ENCODE measurements around the gene ABCC1. TPM values are rescaled to one million over a fixed set of nuclear protein-coding genes. Genes with fewer than 3 reads are reported as not detected.

The ABCC1 gene
- total and polyA plus RNA-seq, 2 of the 8 experiments (the other 6 are each of a cell fraction or from before 2014, with no cell fraction given), result 42.6 to 66.8 TPM

GRCh38 chr16:15942931-15943690 is 6.3 kb upstream of the ABCC1 start:
- Histone ChIP-seq H2BK20ac (ENCODE audit: low read length) (no peak overlapping the region), H3K18ac (ENCODE audit: extremely low read depth, low read length) (no peak overlapping the region), H3K27ac (ENCODE audit: low read depth, low read length) (no peak overlapping the region), H3K14ac (ENCODE audit: insufficient read length) (no peak overlapping the region), H3K4me3 (ENCODE audit: extremely low read depth in 1 of 4, insufficient read depth in 2 of 4, low read depth in 3 of 4, low read length in 4 of 4) (no peak overlapping the region), H4K91ac (replicated peaks; ENCODE audit: insufficient read length, low read length) (no peak overlapping the region), H3K4ac (replicated peaks; ENCODE audit: insufficient read length, low read depth, low read length) (no peak overlapping the region), H3K56ac (replicated peaks; ENCODE audit: insufficient read length, low read depth, low read length) (no peak overlapping the region), H4K8ac (ENCODE audit: extremely low read depth, insufficient read depth, low read length) (no peak overlapping the region), H3K79me2 (ENCODE audit: control insufficient read depth in 1 of 2, insufficient read depth in 2 of 2, low read length in 2 of 2) (no peaks in the 10 kb centered on the region), H3K23ac (ENCODE audit: insufficient read length) (no peak overlapping the region), H3K23me2 (ENCODE audit: low read depth, low read length) (no peaks in the 10 kb centered on the region), H3K27me3 (replicated peaks in 1 of 4; ENCODE audit: control insufficient read depth in 3 of 4, extremely low read depth in 1 of 4, insufficient read depth in 3 of 4, low read length in 3 of 4) (no peaks in the 10 kb centered on the region), H2BK15ac (ENCODE audit: low read length) (no peak overlapping the region), H4K20me1 (replicated peaks in 1 of 2; ENCODE audit: control insufficient read depth in 1 of 2, insufficient read depth in 2 of 2, low read length in 2 of 2) (no peaks in the 10 kb centered on the region), H4K5ac (ENCODE audit: insufficient read length, low read depth, low read length) (no peak overlapping the region), H3K4me1 (replicated peaks in 1 of 4; ENCODE audit: control insufficient read depth in 3 of 4, insufficient read depth in 4 of 4, low read length in 3 of 4) (no peaks in the 10 kb centered on the region), H2BK5ac (ENCODE audit: low read depth, low read length) (no peak overlapping the region), H2BK12ac (ENCODE audit: low read depth, low read length) (no peak overlapping the region), H3K79me1 (ENCODE audit: low read depth, low read length) (no peaks in the 10 kb centered on the region), H3K9me3 (ENCODE audit: insufficient read depth in 2 of 2, low read depth in 1 of 2, low read length in 1 of 2) (no peaks in the 10 kb centered on the region), H2BK120ac (replicated peaks; ENCODE audit: low read depth, low read length) (no peak overlapping the region), H2AK5ac (ENCODE audit: low read depth, low read length) (no peak overlapping the region), H3K36me3 (ENCODE audit: control insufficient read depth in 2 of 4, insufficient read depth in 4 of 4, low read length in 3 of 4) (no peaks in the 10 kb centered on the region), H2AFZ (ENCODE audit: low read length) (no peak overlapping the region), H3K9ac (replicated peaks in 1 of 4; ENCODE audit: extremely low read depth in 1 of 4, low read depth in 3 of 4, low read length in 3 of 4) (no peak overlapping the region), H3K4me2 (ENCODE audit: insufficient read depth in 1 of 2, low read depth in 2 of 2, low read length in 2 of 2) (no peak overlapping the region)
- 81% methylated on average over 6 of the region's 6 CpGs; no CpG with 5 or more reads in 1 of the 2 experiments for WGBS, 2 experiments (ENCODE audit: extremely low coverage in 1 of 2, insufficient coverage in 1 of 2, insufficient read length in 1 of 2, insufficient replicate concordance in 2 of 2, low coverage in 1 of 2, low lambda C conversion rate in 2 of 2, missing lambda C conversion rate in 1 of 2)
- ChIA-PET POLR2A (ENCODE audit: partially characterized antibody) (interaction anchor here (0.7 kb wide), 1 partner anchor 28 kb away, joined by 3 read pairs; no protein-coding TSS in a partner anchor), CTCF (ENCODE audit: partially characterized antibody) (interaction anchor here (0.7 kb wide), 1 partner anchor 12 kb away, joined by 3 read pairs; no protein-coding TSS in a partner anchor)
- no peak for DNase-seq (ENCODE audit: low read depth in 1 of 2, low spot score in 2 of 2)
- no peak for FAIRE-seq
- TF ChIP-seq HDAC6 (IDR thresholded peaks at IDR 0.05; ENCODE audit: low read depth, low read length) (no peak), RFX5 (IDR thresholded peaks at IDR 0.05; ENCODE audit: borderline replicate concordance, low read depth, low read length) (no peak), SP4 (IDR thresholded peaks at IDR 0.05; ENCODE audit: low read length) (no peak), NANOG (IDR thresholded peaks at IDR 0.05; ENCODE audit: insufficient read depth, low read depth, low read length, poor library complexity, severe bottlenecking) (no peak), TCF12 (IDR thresholded peaks at IDR 0.05; ENCODE audit: low read depth, low read length) (no peak), BCL11A (IDR thresholded peaks at IDR 0.05; ENCODE audit: low read depth in 2 of 2, low read length in 2 of 2) (no peak), CBX8 (IDR thresholded peaks at IDR 0.05; ENCODE audit: borderline replicate concordance, low read depth, low read length) (no peak), KDM1A (IDR thresholded peaks at IDR 0.05; ENCODE audit: borderline replicate concordance, low read length) (no peak), KDM4A (IDR thresholded peaks at IDR 0.05; ENCODE audit: low read depth, low read length, severe bottlenecking) (no peak), EGR1 (IDR thresholded peaks at IDR 0.05; ENCODE audit: borderline replicate concordance, low read depth, low read length) (no peak), POLR2AphosphoS5 (IDR thresholded peaks at IDR 0.05; ENCODE audit: low read depth, low read length) (no peak), TAF1 (IDR thresholded peaks at IDR 0.05; ENCODE audit: low read depth, low read length) (no peak), CHD2 (IDR thresholded peaks at IDR 0.05; ENCODE audit: low read length) (no peak), JUN (IDR thresholded peaks at IDR 0.05; ENCODE audit: low read depth, low read length) (no peak), POLR2A (IDR thresholded peaks at IDR 0.05; ENCODE audit: control extremely low read depth in 1 of 2, low read depth in 2 of 2, low read length in 2 of 2) (no peak)
